Endometrial microvascular endothelial cells (primary cell): ENCODE results near the gene MOCS2. TPM values are rescaled to one million over a fixed set of nuclear protein-coding genes. Genes with fewer than 3 reads are reported as not detected.

Experiments
- in situ Hi-C: cut with HindIII; loops from 2 replicates; pipeline ENCODE4 v1.10.0; 2017; ENCODE audit warnings: low sequenced_read_pairs, low pct_unique_long_range_greater_than_20kb; ENCODE audit errors: inconsistent ontology term
- total RNA-seq: library from RNA; depleted of rRNA; stranded (reverse); fragments of >200 nt; gene quantifications from one replicate; pipeline ENCODE4 v1.2.3, GENCODE V29; 2015; ENCODE audit errors: inconsistent ontology term

The MOCS2 gene
- total RNA-seq, 1 donor from 2014 or later: 62.5 TPM

DNA sequence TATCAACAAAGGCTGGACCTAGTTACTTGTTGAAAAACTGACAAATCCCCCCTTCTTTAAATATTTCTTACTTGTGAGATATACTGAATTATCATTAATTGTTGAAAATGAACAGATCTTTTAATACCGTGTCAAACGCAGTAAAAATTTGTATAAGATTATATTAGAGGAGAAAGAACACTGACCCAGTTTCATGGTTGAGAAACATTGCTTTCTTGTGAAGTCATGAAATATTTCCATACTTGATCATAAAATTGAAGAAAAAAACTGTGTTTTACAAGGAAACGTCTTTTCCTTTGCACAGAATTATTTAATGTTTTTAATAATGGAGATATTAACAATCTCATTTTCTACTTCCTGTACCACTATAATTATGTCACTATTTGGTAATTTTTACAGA is 45.8 kb downstream of the MOCS2 start:
- in situ Hi-C loops: no loop called here

- in situ Hi-C loops: no loop called here
These were observed 46.4 kb downstream of the MOCS2 start for GRCh38 chr5:53063176-53063575.

GRCh38 chr5:53059281-53059680 is 50.3 kb downstream of the MOCS2 start:
- in situ Hi-C loops: no loop called here

- in situ Hi-C loops: no loop called here
These were observed 54.2 kb downstream of the MOCS2 start for GRCh38 chr5:53055365-53055764.

DNA sequence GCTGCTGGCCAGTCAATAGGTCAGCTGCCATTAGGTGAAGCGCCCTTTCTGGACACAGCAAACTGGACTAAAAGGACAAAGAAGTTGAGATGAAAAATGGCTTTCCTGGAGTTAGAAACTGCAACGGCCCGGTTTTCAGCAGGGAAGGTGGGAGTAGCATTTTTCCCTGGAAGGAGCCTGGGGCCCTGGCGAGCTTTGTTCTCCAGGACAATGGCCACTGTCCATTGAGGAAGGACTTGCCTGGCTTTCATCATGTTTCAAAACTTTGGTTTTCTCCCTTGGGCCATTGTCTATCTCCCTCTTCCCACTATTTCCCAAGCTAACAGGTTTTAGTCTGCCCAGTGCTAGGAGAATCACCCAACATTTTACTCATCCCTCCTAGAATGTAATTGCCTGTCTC is 56.2 kb downstream of the MOCS2 start:
- in situ Hi-C loops: no loop called here

- in situ Hi-C loops: no loop called here
These were observed 57.1 kb downstream of the MOCS2 start for GRCh38 chr5:53052499-53052898.

DNA sequence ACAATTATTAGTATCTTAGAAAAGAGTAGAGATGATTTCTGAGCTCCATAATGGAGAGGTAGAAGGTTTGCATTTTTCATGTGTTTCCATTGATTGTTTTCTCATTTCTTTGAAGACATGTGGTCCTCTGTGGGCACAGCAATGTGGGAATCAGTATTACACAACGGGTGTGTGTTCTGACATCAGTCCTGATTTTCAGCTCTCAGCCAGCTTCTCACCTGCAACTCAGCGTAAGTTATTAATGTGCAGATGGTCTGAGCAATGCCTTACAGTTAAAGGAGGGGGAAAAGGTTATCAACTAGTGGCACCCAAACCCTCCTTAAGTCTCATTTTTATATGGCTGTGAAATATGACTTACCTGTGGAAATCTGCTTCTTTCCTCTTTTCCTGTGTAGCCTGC is 61.3 kb downstream of the MOCS2 start:
- in situ Hi-C loops: no loop called here

Other genes with a start within 250 kb of the MOCS2 start
- 69.9 TPM for gene ITGA2, start 120.4 kb downstream of the MOCS2 start, total RNA-seq